Measurements from ENCODE around the gene CCDC61.

DNA sequence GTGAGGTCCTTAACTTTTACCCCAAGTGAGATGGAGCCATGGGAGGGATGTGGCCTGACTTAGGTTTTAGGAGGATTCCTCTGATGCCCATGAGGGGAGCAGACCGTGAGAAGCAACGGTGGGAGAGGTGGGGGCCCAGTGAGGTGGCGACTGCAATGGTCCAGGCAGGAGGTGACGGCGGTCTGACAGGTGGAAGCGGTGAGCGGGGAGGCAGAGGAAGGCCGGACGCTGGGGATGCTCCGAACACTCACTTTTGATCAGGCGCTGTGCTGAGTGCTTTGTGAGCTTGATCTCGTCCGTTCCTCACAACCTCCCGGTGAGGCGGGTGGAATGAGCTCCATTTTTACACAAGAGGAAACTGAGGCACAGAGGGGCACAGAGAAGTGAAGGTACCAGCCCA lies 33.2 kb upstream of the CCDC61 start:
- TF ChIP-seq, protein P1, sequence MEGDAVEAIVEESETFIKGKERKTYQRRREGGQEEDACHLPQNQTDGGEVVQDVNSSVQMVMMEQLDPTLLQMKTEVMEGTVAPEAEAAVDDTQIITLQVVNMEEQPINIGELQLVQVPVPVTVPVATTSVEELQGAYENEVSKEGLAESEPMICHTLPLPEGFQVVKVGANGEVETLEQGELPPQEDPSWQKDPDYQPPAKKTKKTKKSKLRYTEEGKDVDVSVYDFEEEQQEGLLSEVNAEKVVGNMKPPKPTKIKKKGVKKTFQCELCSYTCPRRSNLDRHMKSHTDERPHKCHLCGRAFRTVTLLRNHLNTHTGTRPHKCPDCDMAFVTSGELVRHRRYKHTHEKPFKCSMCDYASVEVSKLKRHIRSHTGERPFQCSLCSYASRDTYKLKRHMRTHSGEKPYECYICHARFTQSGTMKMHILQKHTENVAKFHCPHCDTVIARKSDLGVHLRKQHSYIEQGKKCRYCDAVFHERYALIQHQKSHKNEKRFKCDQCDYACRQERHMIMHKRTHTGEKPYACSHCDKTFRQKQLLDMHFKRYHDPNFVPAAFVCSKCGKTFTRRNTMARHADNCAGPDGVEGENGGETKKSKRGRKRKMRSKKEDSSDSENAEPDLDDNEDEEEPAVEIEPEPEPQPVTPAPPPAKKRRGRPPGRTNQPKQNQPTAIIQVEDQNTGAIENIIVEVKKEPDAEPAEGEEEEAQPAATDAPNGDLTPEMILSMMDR (IDR thresholded peaks at IDR 0.05) = no peak
- no peak for TF ChIP-seq POLR2A (IDR thresholded peaks at IDR 0.05)

Data from Peyer's patch (tissue), 4 donors.